Measurements from ENCODE around the gene CSF1R. TPM values are rescaled to one million over a fixed set of nuclear protein-coding genes. Genes with fewer than 3 reads are reported as not detected.

The CSF1R gene
- total and polyA plus RNA-seq, 2 of the 4 experiments (the other 2 are of a cell fraction) = 0.14 to 0.36 TPM

DNA sequence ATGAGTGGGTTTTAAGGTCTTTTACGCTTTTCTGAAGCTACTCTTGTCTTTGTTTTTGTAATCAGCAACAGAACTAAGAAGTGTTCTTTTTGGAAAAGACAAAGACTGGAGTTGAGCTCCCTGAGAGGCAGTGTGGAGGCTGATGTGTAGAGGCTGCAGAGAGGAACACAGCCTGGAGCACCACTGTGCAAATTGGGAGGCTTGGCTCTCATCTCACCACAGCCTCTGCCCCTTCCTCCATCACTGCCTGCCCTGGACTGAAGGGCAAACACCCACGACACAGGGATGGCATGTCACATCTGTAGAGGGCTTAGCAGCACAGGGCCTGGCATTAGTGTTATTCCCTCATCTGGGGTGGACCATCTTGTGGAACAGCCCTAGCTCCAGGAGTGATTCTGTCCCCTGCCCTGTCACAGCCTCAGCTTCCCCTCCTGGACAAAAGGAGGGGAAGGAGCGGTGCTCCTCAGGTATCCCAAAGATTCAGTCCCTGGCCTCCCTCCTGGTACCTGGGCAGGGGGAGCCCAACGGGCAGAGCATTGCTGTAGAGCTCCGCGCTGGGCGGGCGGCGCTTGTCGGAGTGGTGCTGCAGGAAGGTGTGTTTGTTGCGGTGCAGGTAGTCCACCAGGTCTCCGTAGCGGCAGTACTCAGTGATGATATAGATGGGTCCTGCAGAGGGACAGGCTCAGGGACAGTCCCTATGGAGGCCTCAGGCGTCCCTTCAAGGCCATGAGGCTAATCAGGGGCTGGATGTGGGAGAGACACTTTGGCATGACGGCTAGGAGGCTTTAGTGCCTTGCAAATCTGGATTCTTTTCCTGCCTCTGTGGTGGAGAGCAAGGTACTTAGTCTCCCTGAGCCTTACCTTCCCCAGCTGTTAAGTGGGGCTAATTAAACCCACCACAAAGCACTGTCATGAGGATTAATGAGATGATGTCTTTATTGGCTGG is 36.5 kb upstream of the CSF1R start (continued):
- TF ChIP-seq MAFK (IDR thresholded peaks at IDR 0.05; ENCODE audit: low read depth, low read length) (no peak), RAD21 (IDR thresholded peaks at IDR 0.05; ENCODE audit: low read length) (no peak)

DNA sequence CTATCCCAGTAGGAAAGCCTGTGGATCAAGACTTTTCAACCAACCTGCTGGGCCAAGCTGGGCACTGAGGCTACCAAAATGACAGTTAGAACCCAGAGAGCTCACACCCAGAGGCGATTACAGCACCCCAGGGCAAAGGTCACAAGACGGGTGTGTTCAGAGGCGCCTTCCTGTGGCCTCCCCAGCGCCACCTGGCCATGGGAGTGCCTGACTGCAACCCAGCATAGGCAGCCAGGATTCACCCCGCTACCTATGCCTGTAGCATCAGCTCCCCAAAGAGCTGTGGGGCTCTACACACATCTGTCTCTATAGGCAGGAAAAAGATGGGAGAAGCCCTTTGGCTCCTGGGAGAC is 35.8 kb upstream of the CSF1R start:
- no peak for DNase-seq
- ATAC-seq (ENCODE audit: low read depth) = peak; percentile 18; the same call in 1 of the 2 replicates
- Histone ChIP-seq H3K18ac (ENCODE audit: low read depth, low read length) (no peak overlapping the region), H3K36me3 (ENCODE audit: control insufficient read depth, insufficient read depth, low read length) (peaks cover 96% of the 10 kb centered on the region), H3K4ac (ENCODE audit: low read depth, low read length) (no peak overlapping the region), H3K4me2 (ENCODE audit: low read depth, low read length) (no peak overlapping the region), H4K20me1 (ENCODE audit: insufficient read depth, low read length) (no peaks in the 10 kb centered on the region), H3K9me3 (ENCODE audit: control insufficient read depth, insufficient read depth, low read length) (no peaks in the 10 kb centered on the region), H3K9me1 (ENCODE audit: insufficient read depth, low read length) (no peaks in the 10 kb centered on the region), H4K91ac (ENCODE audit: insufficient read depth, low read depth, low read length) (no peak overlapping the region), H2BK120ac (ENCODE audit: low read depth, low read length) (no peak overlapping the region), H3K14ac (replicated peaks; ENCODE audit: low read depth, low read length) (no peak overlapping the region), H3K27me3 (ENCODE audit: control insufficient read depth, insufficient read depth, low read length) (no peaks in the 10 kb centered on the region), H2BK5ac (ENCODE audit: low read depth, low read length, poor library complexity, severe bottlenecking) (no peak overlapping the region), H3K9ac (ENCODE audit: low read depth, low read length) (no peak overlapping the region), H3K79me1 (ENCODE audit: low read depth in 1 of 2, low read length in 2 of 2) (peaks cover 17 to 53% of the 10 kb centered on the region in 2 experiments), H3K23ac (ENCODE audit: low read depth, low read length) (no peak overlapping the region), H3K56ac (ENCODE audit: extremely low read depth, insufficient read depth, low read length) (no peak overlapping the region), H3K27ac (ENCODE audit: insufficient read depth, low read length) (no peak overlapping the region), H2AFZ (replicated peaks; ENCODE audit: low read length, poor library complexity) (no peak overlapping the region), H2AK5ac (ENCODE audit: low read depth, low read length) (no peak overlapping the region), H2BK20ac (ENCODE audit: low read depth, low read length) (no peak overlapping the region), H3K4me3 (ENCODE audit: insufficient read depth, low read depth, low read length) (no peak overlapping the region), H2AK9ac (replicated peaks; ENCODE audit: low read depth, low read length, poor library complexity) (no peak overlapping the region), H4K8ac (ENCODE audit: low read depth in 2 of 2, low read length in 2 of 2) (no peak overlapping the region), H2BK15ac (ENCODE audit: low read depth, low read length) (no peak overlapping the region), H3K4me1 (ENCODE audit: control insufficient read depth, insufficient read depth, low read length) (no peaks in the 10 kb centered on the region), H4K5ac (ENCODE audit: low read depth, low read length) (no peak overlapping the region)
- ChIA-PET POLR2A (ENCODE audit: unreplicated experiment) (no interaction called here), CTCF (interaction anchor here (0.6 kb wide), 1 partner anchor 93 kb away, joined by 3 read pairs; no protein-coding TSS in a partner anchor)
- BruUV-seq (replicated peaks) = no TSS peak
- TF ChIP-seq, protein P1, sequence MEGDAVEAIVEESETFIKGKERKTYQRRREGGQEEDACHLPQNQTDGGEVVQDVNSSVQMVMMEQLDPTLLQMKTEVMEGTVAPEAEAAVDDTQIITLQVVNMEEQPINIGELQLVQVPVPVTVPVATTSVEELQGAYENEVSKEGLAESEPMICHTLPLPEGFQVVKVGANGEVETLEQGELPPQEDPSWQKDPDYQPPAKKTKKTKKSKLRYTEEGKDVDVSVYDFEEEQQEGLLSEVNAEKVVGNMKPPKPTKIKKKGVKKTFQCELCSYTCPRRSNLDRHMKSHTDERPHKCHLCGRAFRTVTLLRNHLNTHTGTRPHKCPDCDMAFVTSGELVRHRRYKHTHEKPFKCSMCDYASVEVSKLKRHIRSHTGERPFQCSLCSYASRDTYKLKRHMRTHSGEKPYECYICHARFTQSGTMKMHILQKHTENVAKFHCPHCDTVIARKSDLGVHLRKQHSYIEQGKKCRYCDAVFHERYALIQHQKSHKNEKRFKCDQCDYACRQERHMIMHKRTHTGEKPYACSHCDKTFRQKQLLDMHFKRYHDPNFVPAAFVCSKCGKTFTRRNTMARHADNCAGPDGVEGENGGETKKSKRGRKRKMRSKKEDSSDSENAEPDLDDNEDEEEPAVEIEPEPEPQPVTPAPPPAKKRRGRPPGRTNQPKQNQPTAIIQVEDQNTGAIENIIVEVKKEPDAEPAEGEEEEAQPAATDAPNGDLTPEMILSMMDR (conservative IDR thresholded peaks at IDR 0.05; ENCODE audit: low read depth, low read length) = peak; percentile 17; the same call in 1 of the 2 replicates
- no peak for TF ChIP-seq CEBPB (IDR thresholded peaks at IDR 0.05; ENCODE audit: low read depth, low read length)
- 0 out of 2 replicates have a peak, but pooled peaks have one; percentile 26 for TF ChIP-seq RAD21 (IDR thresholded peaks at IDR 0.05; ENCODE audit: low read length)
- dilution Hi-C loops (cut with HindIII; ENCODE audit: low sequenced_read_pairs, unreplicated experiment) (no loop called here), in situ Hi-C loops (cut with MboI; ENCODE audit: low sequenced_read_pairs) (no loop called here), intact Hi-C loops (cut with micrococcal nuclease) (no loop called here)
- no CpG with 5 or more reads among the region's 5 CpGs for WGBS, 2 experiments (ENCODE audit: extremely low coverage in 2 of 2, insufficient read length in 1 of 2)
